PC-9 (cell line): ENCODE measurements around the gene CDK5RAP1.

Source experiments
- EZH2 ChIP-seq: fragments of 200-600 bp; sonication (generic); IDR thresholded peaks from 2 replicates; pipeline ENCODE4 v1.8.0; 2017; ENCODE audit warnings: antibody characterized with exemption, low read depth
- TF ChIP-seq, protein P1 (sequence below): fragments of 200-600 bp; sonication (generic); conservative IDR thresholded peaks from 2 replicates; pipeline ENCODE4 v1.6.1; 2017; ENCODE audit warnings: mixed run types, antibody characterized with exemption, mild to moderate bottlenecking, moderate library complexity

GRCh38 chr20:33433465-33434234, 32.3 kb upstream of the CDK5RAP1 start:
- TF ChIP-seq, protein P1, sequence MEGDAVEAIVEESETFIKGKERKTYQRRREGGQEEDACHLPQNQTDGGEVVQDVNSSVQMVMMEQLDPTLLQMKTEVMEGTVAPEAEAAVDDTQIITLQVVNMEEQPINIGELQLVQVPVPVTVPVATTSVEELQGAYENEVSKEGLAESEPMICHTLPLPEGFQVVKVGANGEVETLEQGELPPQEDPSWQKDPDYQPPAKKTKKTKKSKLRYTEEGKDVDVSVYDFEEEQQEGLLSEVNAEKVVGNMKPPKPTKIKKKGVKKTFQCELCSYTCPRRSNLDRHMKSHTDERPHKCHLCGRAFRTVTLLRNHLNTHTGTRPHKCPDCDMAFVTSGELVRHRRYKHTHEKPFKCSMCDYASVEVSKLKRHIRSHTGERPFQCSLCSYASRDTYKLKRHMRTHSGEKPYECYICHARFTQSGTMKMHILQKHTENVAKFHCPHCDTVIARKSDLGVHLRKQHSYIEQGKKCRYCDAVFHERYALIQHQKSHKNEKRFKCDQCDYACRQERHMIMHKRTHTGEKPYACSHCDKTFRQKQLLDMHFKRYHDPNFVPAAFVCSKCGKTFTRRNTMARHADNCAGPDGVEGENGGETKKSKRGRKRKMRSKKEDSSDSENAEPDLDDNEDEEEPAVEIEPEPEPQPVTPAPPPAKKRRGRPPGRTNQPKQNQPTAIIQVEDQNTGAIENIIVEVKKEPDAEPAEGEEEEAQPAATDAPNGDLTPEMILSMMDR = no peak
- TF ChIP-seq EZH2 = no peak
